ENCODE results near the gene CAMKK2.
"Not testable (repeated sequence)": the region's sequence is repeated elsewhere in the genome, so short reads cannot be mapped to it uniquely, and the experiment has no call there.

Gene CAMKK2

DNA sequence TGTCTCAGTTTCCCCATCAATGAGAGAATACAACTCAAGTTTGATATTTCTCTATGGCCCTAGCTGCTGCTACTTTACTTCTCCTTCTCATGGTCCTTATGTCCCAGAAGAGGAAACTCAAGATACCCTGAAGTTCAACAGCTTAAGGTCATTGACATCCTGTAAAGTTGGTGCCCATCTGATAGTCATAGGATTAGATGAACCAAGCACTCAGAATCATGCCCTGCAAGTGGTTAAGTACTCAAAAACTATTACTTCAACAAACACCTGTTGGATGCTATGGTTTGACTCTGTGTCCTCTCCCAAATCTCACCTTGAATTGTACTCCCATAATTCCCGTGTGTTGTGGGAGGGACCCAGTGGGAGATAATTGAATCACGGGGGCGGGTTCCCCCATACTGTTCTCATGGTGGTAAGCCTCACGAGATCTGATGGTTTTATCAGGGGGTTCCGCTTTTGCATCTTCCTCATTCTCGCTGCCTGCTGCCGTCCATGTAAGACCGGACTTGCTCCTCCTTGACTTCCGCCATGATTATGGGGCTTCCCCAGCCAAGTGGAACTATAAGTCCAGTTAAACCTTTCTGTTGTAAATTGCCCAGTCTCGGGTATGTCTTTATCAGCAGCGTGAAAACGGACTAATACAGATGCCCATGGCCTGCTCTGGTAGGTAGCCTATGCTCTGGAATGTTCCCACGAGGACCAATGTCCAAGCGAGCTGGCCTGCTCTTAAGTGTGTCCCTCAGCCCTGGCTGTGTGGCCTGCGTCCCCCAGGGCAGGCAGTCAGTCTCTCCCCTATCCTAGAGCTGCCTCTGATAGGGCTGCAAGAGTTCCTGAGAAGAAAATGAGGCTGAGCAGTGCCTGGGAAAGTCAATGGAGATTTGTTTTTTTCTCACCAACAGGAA is 18.1 kb downstream of the CAMKK2 start:
- peak; percentile 10 to 73 for DNase-seq

GRCh38 chr12:121277374-121277759 is 19.1 kb downstream of the CAMKK2 start:
- DNase-seq = no peak

DNA sequence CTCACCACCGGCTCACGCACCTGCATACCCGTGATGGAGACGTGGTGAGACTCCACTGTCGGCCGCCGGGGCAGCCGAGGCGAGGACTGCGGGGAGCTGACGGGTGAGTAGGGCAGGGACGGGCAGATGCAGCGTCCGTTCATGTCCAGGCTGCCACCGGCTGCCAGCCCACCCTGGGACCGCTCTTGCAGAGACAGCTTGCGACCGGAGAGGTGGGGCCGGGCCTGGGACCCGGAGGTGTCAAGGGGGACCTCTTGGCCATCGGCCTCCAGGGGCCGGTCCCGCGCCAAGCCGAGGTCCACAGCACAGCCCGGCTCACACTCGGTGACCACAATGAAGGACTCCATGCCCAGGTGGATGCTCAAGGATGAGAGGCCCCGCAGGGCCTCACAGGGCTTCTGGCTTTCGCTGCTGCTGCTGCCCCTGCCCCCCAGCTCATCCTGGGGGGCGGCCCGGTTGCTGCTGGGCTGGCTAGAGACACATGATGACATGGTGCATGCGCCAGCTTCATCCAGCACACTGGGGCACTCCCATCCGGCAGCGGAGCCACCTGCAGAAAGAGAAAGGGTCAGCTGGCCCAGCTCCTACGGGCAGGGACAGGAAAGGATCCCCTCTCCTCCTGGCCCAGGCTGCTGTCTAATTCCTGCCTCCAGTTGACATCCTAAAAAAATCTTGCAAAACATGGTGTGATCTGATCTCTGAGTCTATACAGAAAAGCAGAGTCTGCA is 22.3 kb downstream of the CAMKK2 start:
- DNase-seq = no peak

DNA sequence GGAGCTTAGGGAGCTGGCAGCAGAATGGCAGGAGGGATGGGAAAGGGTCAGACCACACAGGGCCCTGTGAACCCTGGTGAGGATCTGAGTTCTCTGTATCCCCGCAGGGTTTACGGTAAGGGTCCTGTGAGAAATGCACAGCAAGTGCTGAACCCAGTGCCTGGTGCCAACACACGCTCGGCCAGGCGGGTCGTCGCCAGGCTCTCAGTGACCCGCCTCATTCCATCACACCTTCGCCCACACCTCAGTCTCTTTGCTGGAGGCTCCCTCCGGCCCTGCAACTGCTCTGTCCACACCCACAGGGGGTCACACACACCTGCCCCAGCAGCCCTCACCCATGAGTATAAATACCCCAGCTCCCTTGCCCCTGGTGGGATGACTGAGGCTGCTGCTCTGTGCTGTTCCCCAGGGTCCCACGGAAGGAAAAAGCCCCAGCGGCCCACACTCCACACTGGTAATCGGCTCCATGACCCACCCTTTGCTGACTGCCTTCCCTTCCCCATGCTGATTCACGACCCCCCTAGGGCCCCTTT is 23.1 kb downstream of the CAMKK2 start:
- no peak for DNase-seq

DNA sequence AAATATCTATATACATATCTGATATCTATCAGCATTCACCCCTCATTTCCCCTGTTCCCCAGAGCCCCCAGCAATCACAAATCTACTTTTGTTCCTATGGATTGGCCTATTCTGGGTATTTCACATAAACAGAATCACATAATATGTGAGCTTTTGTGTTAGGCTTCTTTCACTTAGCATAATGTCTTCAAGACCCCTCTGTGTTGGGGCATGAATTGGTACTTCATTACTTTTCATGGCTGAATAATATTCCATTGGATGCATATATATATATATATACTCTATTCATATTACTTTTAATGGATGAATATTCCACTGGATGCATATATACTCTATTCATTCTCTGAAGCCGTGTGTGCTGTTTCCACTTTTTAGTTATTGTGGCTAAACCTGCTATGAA is 28.7 kb downstream of the CAMKK2 start:
- no peak for DNase-seq

DNA sequence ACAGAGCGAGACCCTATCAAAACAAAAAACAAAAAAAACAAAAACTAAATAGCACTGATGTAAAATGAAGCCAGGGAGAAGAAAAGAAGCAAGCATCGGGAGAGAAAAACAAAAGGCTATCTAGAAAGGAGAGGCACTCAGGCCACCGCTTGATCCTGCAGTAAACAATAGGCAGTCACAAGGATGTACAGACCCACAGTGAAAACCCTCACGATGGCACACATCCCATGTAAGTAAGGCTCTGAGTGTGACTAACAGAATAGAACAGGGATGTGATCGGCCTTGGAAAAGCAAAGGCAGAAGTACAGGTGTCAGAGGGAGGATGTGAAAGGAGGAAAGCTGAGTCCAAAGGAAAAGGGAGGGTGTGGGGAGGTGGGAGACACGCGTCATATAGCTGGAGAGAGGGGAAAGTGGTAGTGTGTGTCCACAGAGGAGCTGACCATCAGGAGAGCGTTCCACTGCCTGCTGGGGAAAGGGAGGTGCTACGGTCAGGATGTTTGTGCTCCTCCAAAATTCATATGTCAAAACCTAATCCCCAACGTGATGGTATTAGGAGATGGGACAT is 31.5 kb downstream of the CAMKK2 start:
- DNase-seq = no peak

- no peak for DNase-seq
Measured at GRCh38 chr12:121264135-121264534, 32.4 kb downstream of the CAMKK2 start.

DNA sequence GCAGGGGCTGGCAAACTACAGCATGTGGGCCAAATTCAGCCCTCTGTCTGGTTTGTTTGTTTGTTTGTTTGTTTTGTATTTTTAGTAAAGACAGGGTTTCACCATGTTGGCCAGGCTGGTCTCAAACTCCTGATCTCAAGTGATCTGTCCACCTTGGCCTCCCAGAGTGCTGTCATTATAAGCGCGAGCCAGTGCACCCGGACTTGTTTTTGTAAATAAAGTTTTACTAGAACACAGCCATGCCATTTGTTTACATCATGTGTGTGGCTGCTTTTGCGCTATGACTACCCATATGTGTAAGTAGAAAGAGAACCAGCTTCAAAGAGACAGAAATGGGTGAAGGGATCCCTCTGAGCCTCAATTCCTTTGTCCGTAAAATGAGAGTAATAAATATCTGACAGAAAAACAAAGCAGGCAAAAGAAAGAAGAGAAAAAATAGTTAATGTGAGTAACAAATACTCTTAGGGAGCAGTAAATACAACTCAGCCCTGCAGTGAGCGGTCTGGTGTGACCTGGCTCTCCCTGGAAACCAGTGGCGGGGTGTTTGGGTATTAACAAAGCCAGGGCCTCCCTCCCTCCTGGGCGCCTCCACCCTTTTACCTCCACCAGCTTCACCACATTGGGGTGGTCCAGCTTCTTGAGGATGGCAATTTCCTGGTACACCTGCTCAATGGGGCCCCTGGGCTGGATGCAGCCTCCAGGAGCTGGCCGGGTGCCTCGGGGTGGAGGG is 33.1 kb downstream of the CAMKK2 start:
- DNase-seq = no peak

DNA sequence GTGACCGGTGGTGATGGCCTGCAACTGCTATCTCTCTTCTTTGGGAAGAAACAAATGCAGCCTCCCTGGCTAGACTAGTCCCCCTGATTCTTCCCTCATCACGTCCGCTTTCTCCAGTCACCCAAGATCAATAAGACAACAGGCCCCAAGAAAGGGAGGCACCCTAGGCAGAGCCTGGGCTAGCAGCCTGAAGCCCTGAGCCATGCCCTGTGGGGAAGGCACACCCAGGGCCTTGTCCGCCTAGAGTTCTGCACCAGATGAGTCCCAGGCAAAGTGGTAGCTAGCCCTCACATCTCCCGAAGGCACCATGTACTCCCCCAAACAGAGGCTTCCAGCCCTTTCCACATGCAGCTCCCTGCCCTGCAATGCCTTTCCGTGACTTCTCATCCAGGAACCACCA is 35.1 kb downstream of the CAMKK2 start:
- DNase-seq = no peak

DNA sequence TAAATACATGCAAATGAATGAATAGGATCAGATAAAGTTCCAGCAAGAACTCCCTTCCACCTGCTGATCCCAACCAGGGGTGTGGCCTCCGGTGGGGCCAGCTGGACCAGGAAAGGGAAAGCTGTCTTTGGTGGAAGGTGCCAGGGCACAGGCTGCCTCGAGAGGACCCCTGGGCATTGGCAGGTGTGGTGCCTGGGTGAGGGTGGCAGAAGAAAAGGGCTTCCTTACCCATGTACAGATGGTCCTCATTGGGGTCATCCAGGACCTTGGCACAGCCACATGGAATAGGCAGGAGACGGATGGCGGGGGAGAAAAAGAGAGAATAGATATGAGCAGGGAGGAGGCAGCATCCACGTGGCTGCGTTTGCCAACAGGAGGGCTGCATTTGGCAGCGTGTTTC is 36.4 kb downstream of the CAMKK2 start:
- no peak for DNase-seq

- no peak for DNase-seq
Measured at GRCh38 chr12:121259074-121259473, 37.4 kb downstream of the CAMKK2 start.

DNA sequence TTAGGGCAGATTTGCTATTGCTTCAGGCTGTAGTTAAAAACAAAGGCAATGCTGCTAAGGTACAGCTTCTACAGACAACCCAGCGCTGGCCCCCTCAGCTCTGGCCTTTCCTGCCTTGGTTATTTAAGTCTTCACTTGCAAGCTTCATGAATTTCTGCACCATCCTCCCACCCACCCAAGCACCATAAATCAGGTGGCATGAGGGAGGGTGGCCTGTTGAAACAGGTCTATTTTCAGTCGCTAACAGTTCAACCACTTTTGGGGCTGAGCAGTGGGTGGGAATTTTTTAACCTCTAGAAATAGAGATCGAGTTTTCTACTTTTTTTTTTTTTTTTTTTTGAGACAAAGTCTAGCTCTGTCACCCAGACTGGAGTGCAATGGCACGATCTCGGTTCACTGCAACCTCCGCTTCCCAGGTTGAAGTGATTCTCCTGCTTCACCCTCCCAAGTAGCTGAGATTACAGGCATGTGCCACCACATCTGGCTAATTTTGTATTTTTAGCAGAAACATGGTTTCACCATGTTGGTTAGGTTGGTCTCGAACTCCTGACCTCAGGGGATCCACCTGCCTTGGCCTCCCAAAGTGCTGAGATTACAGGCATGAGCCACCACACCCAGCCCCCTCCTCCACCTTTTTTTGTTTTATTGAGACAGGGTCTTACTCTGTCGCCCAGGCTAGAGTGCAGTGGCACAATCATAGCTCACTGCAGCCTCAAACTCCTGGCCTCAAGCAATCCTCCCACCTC is 38.6 kb downstream of the CAMKK2 start:
- DNase-seq = not testable (repeated sequence)

DNA sequence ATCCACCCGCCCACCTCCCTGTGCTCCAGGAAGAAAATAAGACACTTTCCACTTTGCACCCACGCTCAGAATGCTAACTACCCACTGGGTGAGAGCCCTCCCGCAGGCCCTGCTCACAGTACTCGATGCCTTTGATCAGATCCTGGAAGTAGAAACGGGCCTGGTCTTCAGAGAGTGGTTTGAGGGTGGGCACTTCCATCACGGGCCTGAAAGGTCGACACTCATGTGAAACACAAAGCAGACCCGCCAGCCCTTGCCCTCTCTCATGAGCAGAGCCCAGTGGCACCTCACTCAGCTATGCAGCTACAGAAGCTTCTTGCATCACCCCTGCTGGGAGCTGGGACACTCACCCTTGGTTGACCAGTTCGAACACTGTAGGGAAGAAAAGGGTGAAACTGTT is 41.1 kb downstream of the CAMKK2 start:
- DNase-seq = no peak

DNA sequence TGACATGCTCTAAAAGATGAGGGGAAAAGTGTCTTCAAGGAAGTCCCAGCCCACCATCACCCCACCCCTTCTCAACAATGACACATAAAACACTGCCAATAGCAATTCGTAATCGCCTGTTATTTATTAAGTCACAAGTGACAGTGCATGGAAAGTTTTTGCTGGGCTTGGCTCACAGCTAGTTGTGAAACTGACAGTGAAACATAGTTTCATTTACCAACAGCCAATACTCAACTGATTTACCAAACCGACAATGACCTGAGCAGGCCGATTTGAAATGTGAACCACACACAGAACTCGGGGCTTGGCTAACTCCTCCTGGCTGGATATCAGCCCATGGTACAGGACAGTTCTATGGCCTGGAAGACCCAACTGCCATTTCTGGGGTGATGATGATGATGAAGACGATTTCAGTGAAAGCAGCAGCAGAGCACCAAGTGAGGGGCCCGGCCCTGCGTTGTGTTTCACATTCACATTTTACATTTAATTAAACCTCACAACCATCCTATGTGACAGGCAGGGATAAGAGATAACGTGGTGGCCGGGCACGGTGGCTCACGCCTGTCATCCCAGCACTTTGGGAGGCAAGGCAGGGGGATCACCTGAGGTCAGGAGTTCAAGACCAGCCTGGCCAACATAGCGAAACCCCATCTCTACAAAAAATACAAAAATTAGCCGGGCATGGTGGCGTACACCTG is 42.7 kb downstream of the CAMKK2 start:
- no peak for DNase-seq

DNA sequence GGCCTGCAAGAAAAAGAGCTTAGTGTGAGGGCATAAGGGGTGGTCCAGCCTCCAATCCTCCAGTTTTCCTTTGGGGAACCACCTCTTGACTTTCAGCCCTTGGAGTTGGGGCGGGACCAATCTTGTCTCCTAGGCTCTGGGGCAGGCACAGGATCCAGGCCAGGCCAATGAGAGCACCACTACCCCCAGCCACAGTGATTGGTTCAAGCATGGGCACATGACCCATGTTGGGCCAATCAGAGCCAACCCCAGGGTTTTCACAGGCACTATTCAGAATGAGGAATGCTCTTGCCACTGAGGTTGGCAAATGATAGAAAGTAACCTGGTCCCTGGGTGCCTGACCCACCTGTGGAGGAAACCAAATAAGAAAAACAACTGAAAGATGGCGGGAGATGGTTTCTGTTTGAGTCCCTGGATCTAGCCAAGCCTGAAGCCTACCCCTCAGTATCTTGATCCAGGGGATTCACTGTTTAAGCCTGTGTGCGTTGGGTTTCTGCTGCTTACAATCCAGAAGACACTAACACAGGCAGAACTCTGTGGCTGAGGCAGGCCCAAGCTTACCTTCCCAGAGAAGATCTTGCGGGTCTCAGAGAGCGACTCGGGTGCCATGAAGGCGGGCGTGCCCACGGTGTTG is 43.7 kb downstream of the CAMKK2 start:
- no peak for DNase-seq

DNA sequence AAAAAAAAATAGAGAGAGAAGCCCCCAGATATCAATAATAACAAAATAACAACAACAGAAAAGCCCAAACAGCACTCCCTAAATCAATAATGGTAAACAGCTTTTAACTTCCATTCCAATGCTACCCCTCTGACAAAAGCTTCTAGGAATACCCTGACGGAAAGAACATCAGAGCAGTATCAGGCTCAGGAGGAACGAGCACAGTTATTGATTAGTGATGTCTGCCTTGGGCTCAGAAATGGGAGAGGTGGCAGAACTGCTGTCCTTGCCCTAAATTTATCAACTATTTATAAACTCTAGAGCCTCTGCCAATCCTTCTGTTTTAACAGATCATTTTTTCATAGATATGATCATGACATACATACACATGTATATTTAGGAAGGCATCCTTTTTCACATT is 44.7 kb downstream of the CAMKK2 start:
- no peak for DNase-seq

DNA sequence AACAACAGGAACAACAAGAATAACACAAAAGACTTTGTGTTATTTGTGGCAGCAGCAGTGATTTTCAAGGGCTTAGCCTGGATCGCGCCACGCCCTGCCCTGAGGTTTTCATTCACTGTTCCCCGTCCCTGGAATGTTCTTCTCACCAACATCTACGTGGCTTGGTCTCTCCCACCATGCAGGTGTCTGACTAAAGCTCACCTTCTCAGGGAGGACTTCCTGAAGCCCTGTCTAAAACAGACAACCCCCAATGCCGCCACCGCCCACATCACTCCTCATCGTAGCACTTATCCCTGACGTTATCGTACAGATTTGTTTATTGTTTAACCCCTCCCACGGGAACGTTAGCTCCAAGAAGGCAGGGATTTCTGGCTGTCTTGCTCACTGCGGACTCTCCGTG is 46.1 kb downstream of the CAMKK2 start:
- DNase-seq = no peak

DNA sequence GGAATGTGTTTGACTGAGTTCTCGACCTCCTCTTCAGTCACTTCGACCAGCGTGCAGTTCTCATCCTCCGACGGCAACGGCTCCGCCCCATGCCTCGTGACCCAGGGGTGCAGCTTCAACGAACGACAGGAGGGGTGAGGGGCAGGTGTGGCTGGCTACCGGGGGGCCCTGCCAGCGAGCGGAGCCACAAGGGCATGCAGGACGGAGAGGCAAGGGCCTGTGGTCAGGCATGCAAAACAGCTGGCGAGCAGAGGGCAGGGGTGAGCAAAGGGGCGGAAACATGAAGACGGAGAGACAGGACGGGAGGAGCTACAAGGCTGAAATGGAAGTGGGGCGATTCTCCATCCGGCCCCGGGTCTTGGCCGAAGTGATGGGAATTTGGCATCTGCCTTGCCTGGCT is 47.9 kb downstream of the CAMKK2 start:
- peak in 1 of 2 donors; percentile 24 for DNase-seq

DNA sequence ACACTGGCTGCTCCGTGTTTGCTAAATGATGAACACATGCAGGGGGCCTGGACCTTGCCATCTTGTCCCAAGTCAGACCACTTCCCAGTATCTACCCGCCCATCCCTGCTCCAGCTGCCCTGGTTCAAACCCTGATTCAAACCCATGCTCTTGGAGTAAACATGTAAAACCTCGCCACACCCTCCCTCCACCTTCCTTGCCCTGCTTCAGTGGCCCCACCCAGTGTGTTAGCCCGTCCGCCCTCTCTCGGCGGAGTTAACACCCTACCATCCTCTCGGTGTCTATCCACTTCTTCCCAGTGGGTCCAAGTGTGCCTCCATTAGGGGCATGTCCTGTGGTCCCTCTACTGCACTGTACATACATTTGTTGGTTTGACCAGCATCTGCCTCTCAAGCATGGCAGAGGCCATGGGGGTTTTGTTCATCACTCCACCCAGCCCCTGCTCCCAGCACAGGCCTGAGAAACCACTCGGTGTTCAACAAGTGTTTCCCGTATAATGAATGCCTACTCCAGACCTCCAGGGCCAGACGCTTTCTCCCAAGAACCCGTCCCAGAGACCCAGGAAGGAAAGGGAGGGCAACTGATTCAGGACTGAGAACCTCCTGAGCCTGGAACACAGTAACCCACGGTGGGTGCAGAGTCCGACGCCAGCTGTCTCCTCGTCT is 49.5 kb downstream of the CAMKK2 start:
- no peak for DNase-seq

GRCh38 chr12:121245951-121246350 is 50.6 kb downstream of the CAMKK2 start:
- no peak for DNase-seq

DNA sequence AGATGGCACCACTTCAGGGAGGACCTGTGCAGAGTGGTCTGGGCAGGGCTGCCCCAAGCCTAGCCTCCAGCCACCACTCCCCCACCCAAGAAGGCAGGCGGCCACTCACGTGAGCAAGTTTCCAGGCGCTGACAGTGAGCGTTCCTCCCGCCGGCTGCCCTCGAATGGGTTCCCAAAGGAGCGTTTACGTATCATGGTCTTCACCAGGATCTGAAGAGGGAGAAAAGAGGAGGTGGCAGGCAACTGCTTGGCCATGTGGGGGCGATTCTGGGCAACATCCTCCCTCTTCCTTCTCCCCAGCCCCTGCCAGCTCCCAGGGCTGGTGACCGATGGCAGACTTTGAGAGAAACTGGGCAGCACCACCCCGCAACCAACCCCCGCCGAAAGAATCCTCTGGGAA is 51.5 kb downstream of the CAMKK2 start:
- no peak for DNase-seq

All from CD4-positive, alpha-beta T cell treated with Interleukin-4 for 1 hour (primary cell).